Measurements from ENCODE around the gene ALOX12. TPM values are rescaled to one million over a fixed set of nuclear protein-coding genes. Genes with fewer than 3 reads are reported as not detected.
A peak's percentile ranks its signal among the peaks of the same experiment; 100 is the strongest.

The ALOX12 gene
- total and polyA plus RNA-seq, 2 donors from 2014 or later: not detected

DNA sequence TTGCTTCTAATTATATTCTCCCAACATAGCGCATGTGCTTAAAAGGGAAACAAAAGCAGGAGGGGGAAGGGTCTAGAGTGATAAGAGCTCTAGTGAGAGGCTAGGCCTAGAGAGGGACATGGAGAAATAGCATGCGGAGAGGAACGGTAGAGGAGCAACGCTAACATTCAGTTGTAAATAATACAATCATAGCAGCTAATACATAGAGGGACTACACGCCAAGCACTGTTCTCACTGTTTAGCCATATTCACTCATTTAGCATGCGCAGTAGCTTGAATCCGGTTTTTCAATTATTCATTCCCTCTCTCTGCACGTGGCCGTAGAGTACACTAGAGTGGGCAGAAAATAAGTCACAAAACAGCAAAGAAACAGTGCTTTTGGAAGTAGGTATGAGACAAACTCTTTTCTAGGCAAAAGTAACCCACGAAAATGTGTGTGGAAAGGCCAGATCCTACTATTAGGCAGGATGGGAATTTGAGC, 1.7 kb upstream of the ALOX12 start:
- Histone ChIP-seq H3K4me3 (ENCODE audit: low read length in 3 of 3) (no peak overlapping the region), H3K27me3 (ENCODE audit: control insufficient read depth, insufficient read depth, low read length) (no peaks in the 10 kb centered on the region), H3K27ac (ENCODE audit: low read depth in 2 of 2, low read length in 2 of 2) (no peak overlapping the region), H3K9me3 (ENCODE audit: control insufficient read depth in 2 of 3, insufficient read depth in 1 of 3, low read length in 3 of 3) (no peaks in the 10 kb centered on the region), H3K36me3 (ENCODE audit: control insufficient read depth in 2 of 3, insufficient read depth in 3 of 3, low read length in 3 of 3) (peaks cover 0 to 2% (median 1%) of the 10 kb centered on the region in 3 donors), H3K4me1 (ENCODE audit: control insufficient read depth in 2 of 3, insufficient read depth in 2 of 3, low read depth in 1 of 3, low read length in 3 of 3) (peaks cover 0 to 7% (median 0%) of the 10 kb centered on the region in 3 donors), H3K9ac (ENCODE audit: low read length in 3 of 3) (no peak overlapping the region)
- TF ChIP-seq, protein P1, sequence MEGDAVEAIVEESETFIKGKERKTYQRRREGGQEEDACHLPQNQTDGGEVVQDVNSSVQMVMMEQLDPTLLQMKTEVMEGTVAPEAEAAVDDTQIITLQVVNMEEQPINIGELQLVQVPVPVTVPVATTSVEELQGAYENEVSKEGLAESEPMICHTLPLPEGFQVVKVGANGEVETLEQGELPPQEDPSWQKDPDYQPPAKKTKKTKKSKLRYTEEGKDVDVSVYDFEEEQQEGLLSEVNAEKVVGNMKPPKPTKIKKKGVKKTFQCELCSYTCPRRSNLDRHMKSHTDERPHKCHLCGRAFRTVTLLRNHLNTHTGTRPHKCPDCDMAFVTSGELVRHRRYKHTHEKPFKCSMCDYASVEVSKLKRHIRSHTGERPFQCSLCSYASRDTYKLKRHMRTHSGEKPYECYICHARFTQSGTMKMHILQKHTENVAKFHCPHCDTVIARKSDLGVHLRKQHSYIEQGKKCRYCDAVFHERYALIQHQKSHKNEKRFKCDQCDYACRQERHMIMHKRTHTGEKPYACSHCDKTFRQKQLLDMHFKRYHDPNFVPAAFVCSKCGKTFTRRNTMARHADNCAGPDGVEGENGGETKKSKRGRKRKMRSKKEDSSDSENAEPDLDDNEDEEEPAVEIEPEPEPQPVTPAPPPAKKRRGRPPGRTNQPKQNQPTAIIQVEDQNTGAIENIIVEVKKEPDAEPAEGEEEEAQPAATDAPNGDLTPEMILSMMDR (IDR thresholded peaks at IDR 0.05; ENCODE audit: borderline replicate concordance, extremely low read depth, insufficient read depth): no peak
- FAIRE-seq (no peak), DNase-seq (no peak)
- intact Hi-C loops (cut with DNase I): no loop called here

DNA sequence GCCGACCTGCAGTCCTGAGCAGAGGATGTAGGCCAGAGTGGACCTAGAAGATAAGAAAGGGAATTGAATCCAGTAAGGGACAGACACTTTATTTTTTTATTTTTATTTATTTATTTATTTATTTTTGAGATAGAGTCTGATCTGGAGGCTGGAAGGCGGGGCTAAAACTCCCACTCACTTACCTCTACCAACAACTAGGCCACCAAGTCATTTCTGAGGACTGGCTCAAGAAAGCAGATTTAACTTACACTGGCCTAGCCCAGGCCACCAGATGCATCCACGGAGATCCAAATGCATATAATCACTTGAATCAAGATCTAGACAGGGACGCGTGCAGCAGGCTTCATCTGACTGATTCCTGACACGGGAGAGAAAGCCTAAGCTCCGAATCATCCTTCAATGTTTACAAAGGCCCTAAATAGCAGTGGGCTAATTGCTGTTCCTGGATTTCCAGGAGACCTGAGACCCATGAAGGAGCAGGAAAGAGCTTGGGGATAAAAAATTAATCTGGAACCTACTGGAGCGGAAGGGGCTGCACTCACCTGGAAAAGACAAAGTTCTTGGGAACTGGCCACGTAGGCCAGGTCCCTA, 1.1 kb upstream of the ALOX12 start:
- TF ChIP-seq, protein P1 (IDR thresholded peaks at IDR 0.05; ENCODE audit: borderline replicate concordance, extremely low read depth, insufficient read depth): no peak
- peak in 2 of 5 donors; percentile 38 to 43 for DNase-seq
- Histone ChIP-seq H3K27me3 (ENCODE audit: control insufficient read depth, insufficient read depth, low read length) (no peaks in the 10 kb centered on the region), H3K4me1 (ENCODE audit: control insufficient read depth in 2 of 3, insufficient read depth in 2 of 3, low read depth in 1 of 3, low read length in 3 of 3) (peaks cover 0 to 7% (median 0%) of the 10 kb centered on the region in 3 donors), H3K36me3 (ENCODE audit: control insufficient read depth in 2 of 3, insufficient read depth in 3 of 3, low read length in 3 of 3) (peaks cover 0 to 4% (median 2%) of the 10 kb centered on the region in 3 donors), H3K9ac (ENCODE audit: low read length in 3 of 3) (peak overlapping the region in 1 of 3 donors; percentile 19), H3K27ac (ENCODE audit: low read depth in 2 of 2, low read length in 2 of 2) (no peak overlapping the region), H3K9me3 (ENCODE audit: control insufficient read depth in 2 of 3, insufficient read depth in 1 of 3, low read length in 3 of 3) (no peaks in the 10 kb centered on the region), H3K4me3 (ENCODE audit: low read length in 3 of 3) (no peak overlapping the region)
- intact Hi-C loops (cut with DNase I): no loop called here
- FAIRE-seq: no peak

DNA sequence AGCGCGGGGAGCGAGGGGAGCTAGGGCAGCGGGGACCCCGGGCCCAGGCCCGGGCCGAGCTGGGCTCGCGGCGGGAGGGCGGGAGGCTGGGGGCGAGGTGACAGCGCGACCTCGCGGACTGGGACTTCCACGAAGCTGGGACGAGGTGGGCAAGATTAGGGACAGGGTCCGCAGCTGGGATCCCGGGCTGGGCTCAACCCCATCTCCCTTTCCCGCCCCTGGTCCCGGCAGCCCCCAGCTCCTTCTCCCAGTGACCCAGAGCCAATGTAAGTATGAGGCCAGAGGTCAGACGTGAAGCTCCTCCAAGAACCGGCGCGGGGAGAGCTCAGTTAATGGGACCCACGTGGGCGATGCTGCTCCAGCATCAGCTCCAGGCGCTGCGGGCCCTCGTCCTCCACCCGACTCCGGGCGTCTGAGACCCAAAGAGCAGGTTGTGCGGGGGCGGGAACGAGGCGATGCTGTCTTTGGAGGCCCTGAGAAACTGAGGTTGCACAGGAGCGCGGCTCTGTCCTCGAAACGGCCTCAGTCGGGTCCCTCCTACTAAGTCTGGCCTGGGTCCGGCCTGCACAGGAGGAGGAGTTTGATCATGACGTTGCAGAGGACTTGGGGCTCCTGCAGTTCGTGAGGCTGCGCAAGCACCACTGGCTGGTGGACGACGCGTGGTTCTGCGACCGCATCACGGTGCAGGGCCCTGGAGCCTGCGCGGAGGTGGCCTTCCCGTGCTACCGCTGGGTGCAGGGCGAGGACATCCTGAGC, 585 bp downstream of the ALOX12 start:
- TF ChIP-seq, protein P1 (IDR thresholded peaks at IDR 0.05; ENCODE audit: borderline replicate concordance, extremely low read depth, insufficient read depth): no peak
- FAIRE-seq: no peak
- Histone ChIP-seq H3K36me3 (ENCODE audit: control insufficient read depth in 2 of 3, insufficient read depth in 3 of 3, low read length in 3 of 3) (peaks cover 2 to 13% (median 5%) of the 10 kb centered on the region in 3 donors), H3K27me3 (ENCODE audit: control insufficient read depth, insufficient read depth, low read length) (no peaks in the 10 kb centered on the region), H3K4me1 (ENCODE audit: control insufficient read depth in 2 of 3, insufficient read depth in 2 of 3, low read depth in 1 of 3, low read length in 3 of 3) (peaks cover 0 to 7% (median 0%) of the 10 kb centered on the region in 3 donors), H3K27ac (ENCODE audit: low read depth in 2 of 2, low read length in 2 of 2) (no peak overlapping the region), H3K9ac (ENCODE audit: low read length in 3 of 3) (no peak overlapping the region), H3K4me3 (ENCODE audit: low read length in 3 of 3) (no peak overlapping the region), H3K9me3 (ENCODE audit: control insufficient read depth in 2 of 3, insufficient read depth in 1 of 3, low read length in 3 of 3) (no peaks in the 10 kb centered on the region)
- intact Hi-C loops (cut with DNase I): no loop called here
- DNase-seq: peak in 3 of 5 donors; percentile 22 to 77 (median 26)

Data from kidney (tissue), 14 donors.